ENCODE results near the gene TMEM131. TPM values are rescaled to one million over a fixed set of nuclear protein-coding genes. Genes with fewer than 3 reads are reported as not detected.

Gene TMEM131
- total RNA-seq, 2 donors from 2014 or later: 20.0 to 21.4 TPM

DNA sequence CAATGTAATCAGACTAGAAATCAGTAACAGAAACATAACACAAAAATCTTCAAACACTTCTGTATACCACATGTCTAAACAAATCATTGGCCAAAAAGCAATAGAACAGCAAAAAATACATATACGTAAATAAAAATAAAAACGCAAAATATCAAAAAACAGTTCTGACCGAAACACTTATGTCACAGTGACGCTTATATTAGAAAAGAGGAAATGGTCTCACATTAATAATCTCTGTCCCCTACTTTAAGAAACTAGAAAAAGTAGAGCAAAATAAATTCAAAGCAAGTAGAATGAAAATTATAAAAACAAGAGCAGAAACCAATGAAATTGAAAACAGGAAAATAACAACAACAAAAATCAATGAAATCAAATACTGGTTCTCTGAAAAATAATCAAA, 41.9 kb downstream of the TMEM131 start:
- ATAC-seq (no peak), DNase-seq (no peak)
- TF ChIP-seq CTCF (IDR thresholded peaks at IDR 0.05) (no peak), POLR2A (IDR thresholded peaks at IDR 0.05) (no peak)
- H3K9me3 ChIP-seq: no peaks in the 10 kb centered on the region
- intact Hi-C loops (cut with DNase I): no loop called here
- peaks cover 23% of the 10 kb centered on the region for H3K4me1 ChIP-seq
- 92 to 93% methylated on average over 4 of the region's 4 CpGs for WGBS, 2 donors
- no peaks in the 10 kb centered on the region for H3K27me3 ChIP-seq
- H3K27ac ChIP-seq: no peak overlapping the region
- no peak overlapping the region for H3K4me3 ChIP-seq
- H3K36me3 ChIP-seq (replicated peaks in 1 of 2; ENCODE audit: insufficient read depth in 1 of 2, low read depth in 2 of 2): no peaks in the 10 kb centered on the region

- Histone ChIP-seq H3K36me3 (replicated peaks in 1 of 2; ENCODE audit: insufficient read depth in 1 of 2, low read depth in 2 of 2) (no peaks in the 10 kb centered on the region), H3K4me1 (peaks cover 12% of the 10 kb centered on the region), H3K4me3 (no peak overlapping the region), H3K9me3 (no peaks in the 10 kb centered on the region), H3K27me3 (no peaks in the 10 kb centered on the region), H3K27ac (no peak overlapping the region)
- DNase-seq (no peak), ATAC-seq (no peak)
- intact Hi-C loops (cut with DNase I): no loop called here
- TF ChIP-seq CTCF (IDR thresholded peaks at IDR 0.05) (no peak), POLR2A (IDR thresholded peaks at IDR 0.05) (no peak)
- 91 to 95% methylated on average over 6 of the region's 6 CpGs for WGBS, 2 donors
Observed at GRCh38 chr2:97952357-97952756, 43.4 kb downstream of the TMEM131 start.

DNA sequence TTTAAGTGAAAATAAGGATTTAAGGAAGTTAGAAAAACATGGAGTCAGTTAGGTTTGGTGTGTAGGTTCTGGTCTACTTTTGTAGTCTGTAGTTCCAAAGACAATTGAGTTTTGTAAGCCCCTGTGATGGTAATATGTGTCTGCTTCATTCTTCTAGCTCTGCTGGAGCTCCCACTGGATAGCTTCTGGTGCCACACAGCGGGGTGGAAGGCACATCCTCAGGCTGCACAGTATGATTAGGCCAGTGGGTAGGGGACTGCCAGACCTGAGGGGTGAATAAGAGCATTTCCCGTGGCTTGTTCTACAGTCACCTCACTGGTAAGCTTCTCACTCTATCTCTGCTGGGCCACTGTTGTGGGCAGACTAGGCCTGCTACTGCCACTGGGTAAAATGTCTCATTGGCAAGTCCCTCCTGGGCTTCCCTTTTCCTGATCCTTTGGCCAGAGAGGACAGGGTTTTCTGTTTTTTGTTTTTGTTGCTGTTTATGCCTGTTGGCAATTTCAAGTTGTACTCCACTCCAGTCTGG, 44.5 kb downstream of the TMEM131 start:
- intact Hi-C loops (cut with DNase I): no loop called here
- H3K4me3 ChIP-seq: no peak overlapping the region
- H3K4me1 ChIP-seq: peaks cover 11% of the 10 kb centered on the region
- no peak for ATAC-seq
- 93 to 100% methylated on average over 1 to 2 of the region's 2 CpGs for WGBS, 2 donors
- no peak overlapping the region for H3K27ac ChIP-seq
- H3K9me3 ChIP-seq: no peaks in the 10 kb centered on the region
- no peak for DNase-seq
- TF ChIP-seq CTCF (IDR thresholded peaks at IDR 0.05): no peak
- TF ChIP-seq POLR2A (IDR thresholded peaks at IDR 0.05): no peak
- H3K27me3 ChIP-seq: no peaks in the 10 kb centered on the region
- H3K36me3 ChIP-seq (replicated peaks in 1 of 2; ENCODE audit: insufficient read depth in 1 of 2, low read depth in 2 of 2): no peaks in the 10 kb centered on the region

DNA sequence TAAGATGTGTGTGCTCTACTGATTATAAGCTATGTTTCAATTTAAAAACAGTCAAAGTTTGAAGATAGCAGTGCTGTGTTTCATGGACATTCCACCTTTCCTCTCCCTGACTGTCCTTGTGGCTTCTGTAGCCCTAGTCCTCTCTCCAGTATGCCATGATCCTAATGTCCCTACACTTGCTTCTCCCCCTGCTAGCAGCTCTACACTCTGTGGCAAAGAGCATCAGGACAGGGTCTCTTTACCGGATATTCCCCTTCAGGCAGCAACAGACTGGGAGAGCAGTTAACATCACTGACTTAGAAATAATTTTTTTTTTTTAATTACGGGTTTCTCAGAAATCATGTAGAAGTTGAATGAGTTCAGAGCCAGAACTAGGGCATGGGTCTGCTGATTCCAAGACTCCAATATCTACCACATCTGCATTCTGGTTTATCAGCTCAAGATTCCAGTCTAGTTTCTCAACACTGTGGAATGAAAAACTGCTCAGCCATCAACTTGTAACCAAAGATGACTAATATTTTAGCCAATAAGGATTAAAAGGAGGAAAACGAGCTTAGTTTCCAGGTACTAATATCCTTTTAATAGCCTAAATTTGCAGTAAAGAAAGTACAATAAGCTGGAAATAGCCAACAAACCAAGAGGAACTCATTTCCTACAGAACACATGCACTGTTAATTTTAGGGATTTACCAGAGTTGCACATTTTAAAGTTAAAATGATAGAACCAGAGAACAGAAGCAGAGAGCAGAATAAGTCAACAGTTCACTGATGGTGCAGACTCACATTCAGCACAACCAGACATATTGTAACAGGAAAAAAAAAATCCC, 45.2 kb downstream of the TMEM131 start:
- no peak for DNase-seq
- ATAC-seq: no peak
- Histone ChIP-seq H3K4me3 (no peak overlapping the region), H3K4me1 (peaks cover 15% of the 10 kb centered on the region), H3K27me3 (no peaks in the 10 kb centered on the region), H3K27ac (no peak overlapping the region), H3K9me3 (no peaks in the 10 kb centered on the region), H3K36me3 (replicated peaks in 1 of 2; ENCODE audit: insufficient read depth in 1 of 2, low read depth in 2 of 2) (no peaks in the 10 kb centered on the region)
- WGBS, 2 donors: 82% methylated on average over 3 of the region's 3 CpGs
- TF ChIP-seq POLR2A (IDR thresholded peaks at IDR 0.05) (no peak), CTCF (IDR thresholded peaks at IDR 0.05) (no peak)
- intact Hi-C loops (cut with DNase I): no loop called here

DNA sequence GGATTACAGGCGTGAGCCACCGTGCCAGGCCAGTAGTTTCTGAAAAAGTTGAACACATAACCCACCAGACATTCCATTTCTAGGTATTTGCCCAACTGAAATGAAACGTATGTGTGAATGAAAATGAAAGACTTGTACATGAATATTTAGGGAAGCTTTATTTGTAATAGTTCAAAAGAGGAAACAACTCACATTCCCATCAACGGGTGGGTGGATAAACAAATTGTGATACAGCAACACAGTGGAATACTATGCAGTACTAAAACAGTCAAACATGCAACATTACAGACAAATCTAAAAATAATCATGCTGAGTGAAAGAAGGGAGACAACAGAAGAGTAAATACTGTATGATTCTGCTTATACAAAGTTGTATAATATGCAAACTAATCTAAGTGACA, 46.8 kb downstream of the TMEM131 start:
- intact Hi-C loops (cut with DNase I): no loop called here
- ATAC-seq (no peak), DNase-seq (no peak)
- no peak for TF ChIP-seq POLR2A (IDR thresholded peaks at IDR 0.05)
- TF ChIP-seq CTCF (IDR thresholded peaks at IDR 0.05): no peak
- no peaks in the 10 kb centered on the region for H3K36me3 ChIP-seq (replicated peaks in 1 of 2; ENCODE audit: insufficient read depth in 1 of 2, low read depth in 2 of 2)
- H3K27ac ChIP-seq: no peak overlapping the region
- no peaks in the 10 kb centered on the region for H3K27me3 ChIP-seq
- no peaks in the 10 kb centered on the region for H3K9me3 ChIP-seq
- peaks cover 23% of the 10 kb centered on the region for H3K4me1 ChIP-seq
- no peak overlapping the region for H3K4me3 ChIP-seq
- 66 to 84% methylated on average over 4 of the region's 4 CpGs for WGBS, 2 donors
